SK-N-SH (cell line): ENCODE measurements around the gene GALNT12. TPM values are rescaled to one million over a fixed set of nuclear protein-coding genes. Genes with fewer than 3 reads are reported as not detected.

Source experiments
- CTCF ChIA-PET: fragments of 300-600, 350-600 bp; formaldehyde crosslinking; extraction: SDS; loops from one replicate; lab custom pipeline; 2021; lab: Yijun Ruan, JAX
- POLR2A ChIA-PET: fragments of 350-600 bp; sonication (Branson Sonifier 250); formaldehyde crosslinking; extraction: SDS; loops from one replicate; lab custom pipeline; 2020; ENCODE audit warnings: antibody characterized with exemption, inconsistent platforms; lab: Yijun Ruan, JAX
- DNase-seq: peaks from one replicate; pipeline ENCODE4 v3.0.0; 2012
- H2AFZ ChIP-seq: fragments of 200-600 bp; sonication (generic); 2 replicates; pipeline ENCODE4 v1.8.1; 2016; ENCODE audit warnings: antibody characterized with exemption, mild to moderate bottlenecking, low read depth
- H3F3A ChIP-seq: fragments of 200-600 bp; sonication (generic); replicated peaks from 2 replicates; pipeline ENCODE3; 2016; ENCODE audit warnings: antibody characterized with exemption, mild to moderate bottlenecking; ENCODE audit not compliant: insufficient read depth
- H3K27ac ChIP-seq, 2 experiments: fragments of 200-500 bp in 1 of 2; fragments of 200-600 bp in 1 of 2; sonication (Bioruptor generic) in 1 of 2; sonication (generic), shearing (Covaris generic) in 1 of 2; 2 replicates each; pipeline versions ENCODE4 v1.5.1 to v1.6.1; 2014 to 2016; ENCODE audit warnings: low read depth in 2 of 2, inconsistent platforms in 1 of 2, low read length in 1 of 2, mild to moderate bottlenecking in 1 of 2, mixed read lengths in 1 of 2
- H3K27me3 ChIP-seq: fragments of 200-600 bp; sonication (generic), shearing (Covaris generic); 2 replicates; pipeline ENCODE4 v1.6.1; 2016; ENCODE audit warnings: mixed run types; ENCODE audit not compliant: insufficient read depth
- H3K36me3 ChIP-seq, 2 experiments: fragments of 200-500 bp in 1 of 2; fragments of 200-600 bp in 1 of 2; sonication (Bioruptor generic) in 1 of 2; sonication (generic) in 1 of 2; replicated peaks in 1 of 2; 2 replicates each; pipeline versions ENCODE3 to v1.5.1; 2014 to 2016; ENCODE audit warnings: low read length in 1 of 2, mild to moderate bottlenecking in 1 of 2; ENCODE audit not compliant: insufficient read depth in 2 of 2, control insufficient read depth in 1 of 2
- H3K4me1 ChIP-seq, 2 experiments: fragments of 200-500 bp in 1 of 2; fragments of 200-600 bp in 1 of 2; sonication (Bioruptor generic) in 1 of 2; sonication (generic), shearing (Covaris generic) in 1 of 2; 2 replicates each; pipeline versions ENCODE4 v1.5.1 to v1.6.1; 2014 to 2016; ENCODE audit warnings: low read depth in 1 of 2, low read length in 1 of 2, mixed run types in 1 of 2; ENCODE audit not compliant: insufficient read depth in 2 of 2, control insufficient read depth in 1 of 2
- H3K4me2 ChIP-seq: fragments of 200-600 bp; sonication (generic), shearing (Covaris generic); 2 replicates; pipeline ENCODE4 v1.6.1; 2017; ENCODE audit warnings: mixed run types
- H3K4me3 ChIP-seq, 2 experiments: fragments of 200-500 bp in 1 of 2; fragments of 200-600 bp in 1 of 2; sonication (Bioruptor generic) in 1 of 2; sonication (generic), shearing (Covaris generic) in 1 of 2; 2 replicates each; pipeline versions ENCODE4 v1.5.1 to v1.8.1; 2014 to 2016; ENCODE audit warnings: low read depth in 2 of 2, inconsistent platforms in 1 of 2, low read length in 1 of 2, mild to moderate bottlenecking in 1 of 2, mixed read lengths in 1 of 2, moderate library complexity in 1 of 2
- H3K79me2 ChIP-seq: fragments of 200-600 bp; sonication (generic); 2 replicates; pipeline ENCODE4 v1.8.1; 2017; ENCODE audit warnings: mild to moderate bottlenecking; ENCODE audit not compliant: insufficient read depth
- H3K9ac ChIP-seq: fragments of 200-600 bp; sonication (generic); 2 replicates; pipeline ENCODE4 v1.6.1; 2017; ENCODE audit warnings: mixed run types
- H3K9me2 ChIP-seq: fragments of 200-600 bp; sonication (generic); 2 replicates; pipeline ENCODE4 v1.6.1; 2017; ENCODE audit warnings: mixed run types
- H3K9me3 ChIP-seq: fragments of 200-600 bp; sonication (generic); 2 replicates; pipeline ENCODE4 v1.6.1; 2017; ENCODE audit warnings: mixed run types, mild to moderate bottlenecking, moderate library complexity
- H4K20me1 ChIP-seq: fragments of 200-600 bp; sonication (generic); 2 replicates; pipeline ENCODE4 v1.6.1; 2017; ENCODE audit warnings: mild to moderate bottlenecking, mixed run types; ENCODE audit not compliant: insufficient read depth
- EZH2phosphoT487 ChIP-seq: fragments of 200-600 bp; sonication (generic); IDR thresholded peaks from 2 replicates; pipeline ENCODE4 v1.6.1; 2017; ENCODE audit warnings: low read depth, mixed run types, mild to moderate bottlenecking, antibody characterized with exemption, moderate library complexity, borderline replicate concordance
- GATA2 ChIP-seq: sonication (generic); formaldehyde crosslinking; IDR thresholded peaks from 2 replicates; pipeline ENCODE4 v1.5.0; 2020; ENCODE audit warnings: mild to moderate bottlenecking, missing genetic modification reagents
- JUND ChIP-seq: IDR thresholded peaks from 2 replicates; pipeline ENCODE4 v1.4.0; 2012
- NRF1 ChIP-seq: IDR thresholded peaks from 2 replicates; pipeline ENCODE4 v1.6.1; 2012; ENCODE audit warnings: low read depth, mild to moderate bottlenecking, low read length
- RAD21 ChIP-seq: IDR thresholded peaks from 2 replicates; pipeline ENCODE4 v1.6.1; 2012; ENCODE audit warnings: mild to moderate bottlenecking, low read length
- SIN3A ChIP-seq: IDR thresholded peaks from 2 replicates; pipeline ENCODE4 v1.6.1; 2012; ENCODE audit warnings: low read depth, mild to moderate bottlenecking, low read length, moderate library complexity, borderline replicate concordance
- USF1 ChIP-seq: IDR thresholded peaks from 2 replicates; pipeline ENCODE4 v1.4.0; 2012; ENCODE audit warnings: low read depth, borderline replicate concordance
- WGBS: methylation state at CpG from one replicate; pipeline ENCODE4 v1.1.6; 2017; ENCODE audit warnings: low lambda C conversion rate; 5-methylcytosine and 5-hydroxymethylcytosine counted together
- polyA plus RNA-seq, 3 experiments: library from polyadenylated mRNA; depleted of rRNA; stranded (reverse); fragments of >200 nt; gene quantifications; 2 replicates each; pipeline ENCODE4 v1.2.3, GENCODE V29; 2012

Gene GALNT12
- polyA plus RNA-seq, 1 of the 3 experiments (the other 2 are of a cell fraction), result 7.4 TPM

GRCh38 chr9:98781588-98782383, 25.7 kb upstream of the GALNT12 start:
- Histone ChIP-seq H4K20me1 (no peaks in the 10 kb centered on the region), H2AFZ (no peak overlapping the region), H3K4me2 (no peak overlapping the region), H3K79me2 (no peaks in the 10 kb centered on the region), H3K9ac (no peak overlapping the region), H3K4me3 (no peak overlapping the region), H3K27me3 (no peaks in the 10 kb centered on the region), H3F3A (peaks cover 4% of the 10 kb centered on the region), H3K36me3 (peaks cover 8 to 13% of the 10 kb centered on the region in 2 experiments), H3K4me1 (no peaks in the 10 kb centered on the region; a peak in 1 of 4 replicates), H3K9me2 (no peaks in the 10 kb centered on the region), H3K9me3 (no peaks in the 10 kb centered on the region), H3K27ac (no peak overlapping the region)
- DNase-seq, result no peak
- 93% methylated on average over 10 of the region's 11 CpGs for WGBS
- no peak for TF ChIP-seq NRF1
- ChIA-PET POLR2A (no interaction called here), CTCF (interaction anchor here (0.9 to 1.5 kb wide), 5 partner anchors 8 to 467 kb away, joined by 3 to 6 read pairs (median 4); no protein-coding TSS in a partner anchor)

GRCh38 chr9:98783518-98784226, 23.8 kb upstream of the GALNT12 start:
- H3K4me1 ChIP-seq, result no peaks in the 10 kb centered on the region; a peak in 1 of 4 replicates
- H3K27me3 ChIP-seq, result no peaks in the 10 kb centered on the region
- no peak overlapping the region for H3K4me3 ChIP-seq
- peaks cover 0 to 18% of the 10 kb centered on the region in 2 experiments for H3K36me3 ChIP-seq
- TF ChIP-seq NRF1 (no peak), USF1 (no peak), GATA2 (no peak)
- H4K20me1 ChIP-seq, result no peaks in the 10 kb centered on the region
- ChIA-PET POLR2A (no interaction called here), CTCF (interaction anchor here (1.9 to 3.1 kb wide), 2 partner anchors 8 to 468 kb away, joined by 8 to 18 read pairs; no protein-coding TSS in a partner anchor)
- H3K9me2 ChIP-seq, result no peaks in the 10 kb centered on the region
- H3K79me2 ChIP-seq, result no peaks in the 10 kb centered on the region
- H3F3A ChIP-seq, result peaks cover 4% of the 10 kb centered on the region
- WGBS, result 97% methylated on average over 16 of the region's 16 CpGs
- no peak overlapping the region for H3K4me2 ChIP-seq
- H2AFZ ChIP-seq, result no peak overlapping the region
- DNase-seq, result no peak
- H3K9ac ChIP-seq, result no peak overlapping the region
- H3K27ac ChIP-seq, result no peak overlapping the region
- no peaks in the 10 kb centered on the region for H3K9me3 ChIP-seq

GRCh38 chr9:98784831-98785806, 22.4 kb upstream of the GALNT12 start:
- H3K36me3 ChIP-seq, result peaks cover 0 to 33% of the 10 kb centered on the region in 2 experiments
- peaks cover 2% of the 10 kb centered on the region; the same call in 1 of the 2 replicates for H4K20me1 ChIP-seq
- H2AFZ ChIP-seq, result no peak overlapping the region
- no peak overlapping the region for H3K4me2 ChIP-seq
- H3K4me3 ChIP-seq, result no peak overlapping the region
- DNase-seq, result no peak
- H3F3A ChIP-seq, result no peaks in the 10 kb centered on the region
- no peaks in the 10 kb centered on the region for H3K9me3 ChIP-seq
- no peaks in the 10 kb centered on the region; a peak in 1 of 4 replicates for H3K4me1 ChIP-seq
- ChIA-PET CTCF (interaction anchor here (1.1 to 3.1 kb wide), 3 partner anchors 10 to 469 kb away, joined by 4 to 35 read pairs (median 18); partner anchors contain the start of gene ANKS6), POLR2A (no interaction called here)
- no peak overlapping the region for H3K9ac ChIP-seq
- no peaks in the 10 kb centered on the region for H3K27me3 ChIP-seq
- WGBS, result 78% methylated on average over 10 of the region's 11 CpGs
- no peaks in the 10 kb centered on the region for H3K79me2 ChIP-seq
- H3K9me2 ChIP-seq, result no peaks in the 10 kb centered on the region
- TF ChIP-seq SIN3A (no peak), EZH2phosphoT487 (no peak), USF1 (no peak), JUND (no peak), RAD21 (no peak)
- H3K27ac ChIP-seq, result no peak overlapping the region
